HCT116 (cell line): Measurements from ENCODE around the gene ACSM6. TPM values are rescaled to one million over a fixed set of nuclear protein-coding genes. Genes with fewer than 3 reads are reported as not detected.
A peak's percentile ranks its signal among the peaks of the same experiment; 100 is the strongest.

ENCODE experiments used
- ATAC-seq: fragments of 200-7000 bp; cut with Tn5 transposase; 2 replicates; pipeline ENCODE4 v1.9.1; 2020; ENCODE audit warnings: mild to moderate bottlenecking, moderate library complexity
- BruUV-seq: library from RNA; stranded (reverse); fragments of 400-500 nt; replicated peaks from 2 replicates; lab custom pipeline; 2021; lab: Mats Ljungman, UMichigan
- CTCF ChIA-PET: fragments of 300-600 bp; sonication (Branson Sonifier 250); formaldehyde crosslinking; loops from one replicate; lab custom pipeline; 2021; ENCODE audit warnings: antibody characterized with exemption; lab: Charles Lee
- POLR2A ChIA-PET: fragments of 300-600, 350-600 bp; sonication (Branson Sonifier 250); formaldehyde crosslinking; loops from one replicate; lab custom pipeline; 2021; ENCODE audit warnings: antibody characterized with exemption; lab: Charles Lee
- RAD21 ChIA-PET, 2 experiments: fragments of 300-600 bp; sonication (Branson Sonifier 250); formaldehyde crosslinking; loops; one replicate each; lab custom pipeline; 2023; ENCODE audit warnings: low total read pairs in 2 of 2; ENCODE audit not compliant: uncharacterized antibody in 2 of 2, unreplicated experiment in 2 of 2, low non-redundant PET in 1 of 2; lab: Charles Lee
- DNase-seq: peaks from one replicate; pipeline ENCODE4 v3.0.0-alpha.2; 2010; ENCODE audit warnings: low read depth, low spot score
- H2AFZ ChIP-seq: fragments of 200-600 bp; shearing (Covaris generic), sonication (generic); 2 replicates; pipeline ENCODE4 v1.6.1; 2017; ENCODE audit warnings: low read depth, mixed run types, mixed read lengths, antibody characterized with exemption, low read length; ENCODE audit not compliant: poor library complexity, severe bottlenecking
- H3K27ac ChIP-seq: 2 replicates; pipeline ENCODE4 v1.5.1; 2012; ENCODE audit warnings: low read depth, low read length
- H3K27me3 ChIP-seq: fragments of 200-600 bp; sonication (generic); 2 replicates; pipeline ENCODE4 v1.6.1; 2016; ENCODE audit warnings: mixed run types, low read length, mixed read lengths; ENCODE audit not compliant: insufficient read depth
- H3K36me3 ChIP-seq, 2 experiments: fragments of 200-500 bp in 1 of 2; fragments of 200-600 bp in 1 of 2; sonication (Bioruptor generic) in 1 of 2; sonication (generic) in 1 of 2; 2 replicates each; pipeline versions ENCODE4 v1.5.1 to v1.6.1; 2014 to 2016; ENCODE audit warnings: low read length in 2 of 2, inconsistent platforms in 1 of 2, mixed read lengths in 1 of 2, mixed run types in 1 of 2; ENCODE audit not compliant: insufficient read depth in 2 of 2, control insufficient read depth in 1 of 2
- H3K4me1 ChIP-seq, 2 experiments: fragments of 200-600 bp in 1 of 2; sonication (generic) in 1 of 2; 2 replicates each; pipeline versions ENCODE4 v1.5.1 to v1.6.1; 2012 to 2017; ENCODE audit warnings: low read length in 2 of 2, inconsistent platforms in 1 of 2, mild to moderate bottlenecking in 1 of 2, mixed read lengths in 1 of 2, mixed run types in 1 of 2, moderate library complexity in 1 of 2; ENCODE audit not compliant: insufficient read depth in 2 of 2, control insufficient read depth in 1 of 2
- H3K4me2 ChIP-seq: fragments of 200-600 bp; sonication (generic); 2 replicates; pipeline ENCODE4 v1.6.1; 2017; ENCODE audit warnings: mixed run types, low read length, mixed read lengths
- H3K4me3 ChIP-seq, 2 experiments: fragments of 200-600 bp in 1 of 2; sonication (generic) in 1 of 2; replicated peaks in 1 of 2; 2 replicates each; pipeline ENCODE4 v1.5.1; 2011 to 2016; ENCODE audit warnings: low read length in 2 of 2, control low read depth in 1 of 2, low read depth in 1 of 2, mild to moderate bottlenecking in 1 of 2, mixed read lengths in 1 of 2, mixed run types in 1 of 2
- H3K79me2 ChIP-seq: fragments of 200-600 bp; sonication (generic); 2 replicates; pipeline ENCODE4 v1.6.1; 2017; ENCODE audit warnings: mild to moderate bottlenecking, mixed run types, low read length, moderate library complexity, mixed read lengths; ENCODE audit not compliant: insufficient read depth
- H3K9ac ChIP-seq: fragments of 200-600 bp; sonication (generic); 2 replicates; pipeline ENCODE4 v1.6.1; 2016; ENCODE audit warnings: low read length, mixed read lengths
- H3K9me2 ChIP-seq: fragments of 200-600 bp; sonication (generic), shearing (Covaris generic); 2 replicates; pipeline ENCODE4 v1.6.1; 2017; ENCODE audit warnings: mixed run types, mild to moderate bottlenecking, moderate library complexity; ENCODE audit not compliant: insufficient read depth
- H3K9me3 ChIP-seq, 2 experiments: fragments of 200-500 bp in 1 of 2; fragments of 200-600 bp in 1 of 2; sonication (Bioruptor generic) in 1 of 2; sonication (generic) in 1 of 2; 2 replicates each; pipeline ENCODE4 v1.6.1; 2014 to 2017; ENCODE audit warnings: low read length in 2 of 2, mixed read lengths in 2 of 2, inconsistent platforms in 1 of 2, low read depth in 1 of 2, mild to moderate bottlenecking in 1 of 2, mixed run types in 1 of 2, moderate library complexity in 1 of 2; ENCODE audit not compliant: control insufficient read depth in 1 of 2, insufficient read depth in 1 of 2
- H4K20me1 ChIP-seq: fragments of 200-600 bp; sonication (generic), shearing (Covaris generic); 2 replicates; pipeline ENCODE4 v1.6.1; 2017; ENCODE audit warnings: mixed run types, mild to moderate bottlenecking, moderate library complexity; ENCODE audit not compliant: insufficient read depth
- CBX3 ChIP-seq: IDR thresholded peaks from 2 replicates; pipeline ENCODE4 v1.6.1; 2012; ENCODE audit warnings: low read depth
- CEBPB ChIP-seq: IDR thresholded peaks from 2 replicates; pipeline ENCODE4 v1.6.1; 2012; ENCODE audit warnings: low read depth
- EZH2 ChIP-seq: fragments of 200-600 bp; sonication (generic); IDR thresholded peaks from 2 replicates; pipeline ENCODE4 v1.6.1; 2017; ENCODE audit warnings: antibody characterized with exemption, mixed run types
- EZH2phosphoT487 ChIP-seq: fragments of 200-600 bp; IDR thresholded peaks from 2 replicates; pipeline ENCODE4 v1.6.1; 2018; ENCODE audit warnings: antibody characterized with exemption, borderline replicate concordance
- RAD21 ChIP-seq: IDR thresholded peaks from 2 replicates; pipeline ENCODE4 v1.6.1; 2012; ENCODE audit warnings: low read depth, mild to moderate bottlenecking
- SP1 ChIP-seq: IDR thresholded peaks from 2 replicates; pipeline ENCODE4 v1.6.1; 2012; ENCODE audit warnings: low read depth
- YY1 ChIP-seq: IDR thresholded peaks from 2 replicates; pipeline ENCODE4 v1.6.1; 2011; ENCODE audit warnings: low read length, low read depth, moderate library complexity, mild to moderate bottlenecking; ENCODE audit not compliant: insufficient replicate concordance; ENCODE audit errors: extremely low read depth
- intact Hi-C: fragments of 100-400 bp; cut with micrococcal nuclease; formaldehyde crosslinking; loops from 2 replicates; pipeline ENCODE4 v1.10.0; 2022
- total RNA-seq: library from RNA; stranded (reverse); gene quantifications from one replicate; pipeline ENCODE4 v1.2.1, GENCODE V29; 2021; ENCODE audit not compliant: unreplicated experiment
- TF ChIP-seq, protein P1 (sequence below): IDR thresholded peaks from 2 replicates; pipeline ENCODE4 v1.6.1; 2012
- TF ChIP-seq, protein P2 (sequence below): IDR thresholded peaks from 2 replicates; pipeline ENCODE4 v1.6.1; 2012
- TF ChIP-seq, protein P3 (sequence below), 3 experiments: fragments of 200-600 bp in 1 of 3; sonication (generic) in 1 of 3; IDR thresholded peaks in 2 of 3; conservative IDR thresholded peaks in 1 of 3; 2 replicates each; pipeline ENCODE4 v1.5.1; 2012 to 2017; ENCODE audit warnings: low read depth in 2 of 3, low read length in 2 of 3, antibody characterized with exemption in 1 of 3, borderline replicate concordance in 1 of 3, control low read depth in 1 of 3, mild to moderate bottlenecking in 1 of 3, mixed read lengths in 1 of 3, mixed run types in 1 of 3, moderate library complexity in 1 of 3; ENCODE audit not compliant: insufficient read depth in 1 of 3
- TF ChIP-seq, protein P4 (sequence below): IDR thresholded peaks from 2 replicates; pipeline ENCODE4 v1.6.1; 2012; ENCODE audit warnings: low read depth
- TF ChIP-seq, protein P5 (sequence below): IDR thresholded peaks from 2 replicates; pipeline ENCODE4 v1.6.1; 2011; ENCODE audit warnings: mild to moderate bottlenecking, low read length, moderate library complexity; ENCODE audit not compliant: insufficient replicate concordance; ENCODE audit errors: extremely low read depth

Gene ACSM6
- total RNA-seq, 1 experiment from 2014 or later = not detected

DNA sequence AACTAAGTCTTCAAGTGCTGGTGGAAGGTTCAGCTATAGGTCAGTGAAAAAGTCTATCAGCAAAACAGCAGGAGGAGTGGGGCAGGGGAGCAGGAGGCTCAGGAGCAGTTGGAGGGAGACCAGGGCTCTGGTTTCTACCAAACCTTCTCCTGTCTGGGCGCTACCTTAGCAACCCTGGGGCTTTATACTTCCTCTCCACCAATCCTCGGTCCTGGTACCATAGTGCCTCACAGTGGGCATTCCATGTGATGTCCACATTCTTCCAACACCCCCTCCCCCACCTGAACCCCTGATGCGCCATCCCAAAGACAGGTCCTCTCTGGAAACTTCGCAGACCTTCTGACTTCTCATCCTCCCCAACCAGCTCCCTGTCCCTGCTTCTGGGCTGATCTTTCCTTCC lies 25.3 kb upstream of the ACSM6 start:
- CTCF ChIA-PET = no interaction called here
- no peaks in the 10 kb centered on the region for H3K27me3 ChIP-seq
- H3K4me3 ChIP-seq = no peak overlapping the region
- H3K36me3 ChIP-seq = no peaks in the 10 kb centered on the region
- H3K79me2 ChIP-seq = no peaks in the 10 kb centered on the region
- ATAC-seq (no peak), DNase-seq (no peak)
- H3K9ac ChIP-seq = no peak overlapping the region
- BruUV-seq = no TSS peak
- no peaks in the 10 kb centered on the region for H3K9me2 ChIP-seq
- TF ChIP-seq EZH2 (no peak), RAD21 (peak; percentile 25; the same call in 1 of the 2 replicates)
- POLR2A ChIA-PET = no interaction called here
- no peak overlapping the region for H2AFZ ChIP-seq
- RAD21 ChIA-PET = no interaction called here
- no peak overlapping the region for H3K27ac ChIP-seq
- H3K4me1 ChIP-seq = no peaks in the 10 kb centered on the region
- H3K9me3 ChIP-seq = no peaks in the 10 kb centered on the region
- intact Hi-C loops = no loop called here
- no peak overlapping the region for H3K4me2 ChIP-seq
- H4K20me1 ChIP-seq = no peaks in the 10 kb centered on the region

DNA sequence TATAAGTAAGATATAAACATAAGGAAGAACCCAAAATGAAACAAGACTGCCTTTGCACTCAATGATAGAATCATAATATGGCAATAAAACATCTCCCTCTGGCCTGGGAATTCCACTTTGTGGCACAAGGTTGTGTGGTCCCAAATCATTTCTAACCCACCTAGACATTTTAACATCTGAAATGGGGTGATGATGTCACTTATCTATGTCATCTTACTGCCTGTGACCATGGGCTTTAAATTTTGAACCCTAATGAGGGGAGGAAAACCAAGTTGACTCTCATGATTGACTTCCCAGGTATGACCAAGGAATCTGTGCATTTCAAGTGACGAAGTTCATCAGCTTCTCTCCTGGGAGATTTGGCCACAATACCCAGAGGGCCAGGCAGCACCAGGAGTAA lies 24.5 kb upstream of the ACSM6 start:
- ATAC-seq = no peak
- CTCF ChIA-PET = no interaction called here
- no TSS peak for BruUV-seq
- TF ChIP-seq, protein P1, sequence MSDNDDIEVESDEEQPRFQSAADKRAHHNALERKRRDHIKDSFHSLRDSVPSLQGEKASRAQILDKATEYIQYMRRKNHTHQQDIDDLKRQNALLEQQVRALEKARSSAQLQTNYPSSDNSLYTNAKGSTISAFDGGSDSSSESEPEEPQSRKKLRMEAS = no peak
- TF ChIP-seq, protein P2, sequence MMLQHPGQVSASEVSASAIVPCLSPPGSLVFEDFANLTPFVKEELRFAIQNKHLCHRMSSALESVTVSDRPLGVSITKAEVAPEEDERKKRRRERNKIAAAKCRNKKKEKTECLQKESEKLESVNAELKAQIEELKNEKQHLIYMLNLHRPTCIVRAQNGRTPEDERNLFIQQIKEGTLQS = no peak
- TF ChIP-seq YY1 = no peak
- TF ChIP-seq, protein P3, sequence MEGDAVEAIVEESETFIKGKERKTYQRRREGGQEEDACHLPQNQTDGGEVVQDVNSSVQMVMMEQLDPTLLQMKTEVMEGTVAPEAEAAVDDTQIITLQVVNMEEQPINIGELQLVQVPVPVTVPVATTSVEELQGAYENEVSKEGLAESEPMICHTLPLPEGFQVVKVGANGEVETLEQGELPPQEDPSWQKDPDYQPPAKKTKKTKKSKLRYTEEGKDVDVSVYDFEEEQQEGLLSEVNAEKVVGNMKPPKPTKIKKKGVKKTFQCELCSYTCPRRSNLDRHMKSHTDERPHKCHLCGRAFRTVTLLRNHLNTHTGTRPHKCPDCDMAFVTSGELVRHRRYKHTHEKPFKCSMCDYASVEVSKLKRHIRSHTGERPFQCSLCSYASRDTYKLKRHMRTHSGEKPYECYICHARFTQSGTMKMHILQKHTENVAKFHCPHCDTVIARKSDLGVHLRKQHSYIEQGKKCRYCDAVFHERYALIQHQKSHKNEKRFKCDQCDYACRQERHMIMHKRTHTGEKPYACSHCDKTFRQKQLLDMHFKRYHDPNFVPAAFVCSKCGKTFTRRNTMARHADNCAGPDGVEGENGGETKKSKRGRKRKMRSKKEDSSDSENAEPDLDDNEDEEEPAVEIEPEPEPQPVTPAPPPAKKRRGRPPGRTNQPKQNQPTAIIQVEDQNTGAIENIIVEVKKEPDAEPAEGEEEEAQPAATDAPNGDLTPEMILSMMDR (IDR thresholded peaks at IDR 0.05 in 2 of 3, conservative IDR thresholded peaks at IDR 0.05 in 1 of 3; ENCODE audit: borderline replicate concordance in 1 of 3, insufficient read depth in 1 of 3, low read depth in 2 of 3, low read length in 2 of 3) = no peak
- TF ChIP-seq EZH2phosphoT487 = no peak
- no peak for TF ChIP-seq CEBPB
- TF ChIP-seq, protein P4, sequence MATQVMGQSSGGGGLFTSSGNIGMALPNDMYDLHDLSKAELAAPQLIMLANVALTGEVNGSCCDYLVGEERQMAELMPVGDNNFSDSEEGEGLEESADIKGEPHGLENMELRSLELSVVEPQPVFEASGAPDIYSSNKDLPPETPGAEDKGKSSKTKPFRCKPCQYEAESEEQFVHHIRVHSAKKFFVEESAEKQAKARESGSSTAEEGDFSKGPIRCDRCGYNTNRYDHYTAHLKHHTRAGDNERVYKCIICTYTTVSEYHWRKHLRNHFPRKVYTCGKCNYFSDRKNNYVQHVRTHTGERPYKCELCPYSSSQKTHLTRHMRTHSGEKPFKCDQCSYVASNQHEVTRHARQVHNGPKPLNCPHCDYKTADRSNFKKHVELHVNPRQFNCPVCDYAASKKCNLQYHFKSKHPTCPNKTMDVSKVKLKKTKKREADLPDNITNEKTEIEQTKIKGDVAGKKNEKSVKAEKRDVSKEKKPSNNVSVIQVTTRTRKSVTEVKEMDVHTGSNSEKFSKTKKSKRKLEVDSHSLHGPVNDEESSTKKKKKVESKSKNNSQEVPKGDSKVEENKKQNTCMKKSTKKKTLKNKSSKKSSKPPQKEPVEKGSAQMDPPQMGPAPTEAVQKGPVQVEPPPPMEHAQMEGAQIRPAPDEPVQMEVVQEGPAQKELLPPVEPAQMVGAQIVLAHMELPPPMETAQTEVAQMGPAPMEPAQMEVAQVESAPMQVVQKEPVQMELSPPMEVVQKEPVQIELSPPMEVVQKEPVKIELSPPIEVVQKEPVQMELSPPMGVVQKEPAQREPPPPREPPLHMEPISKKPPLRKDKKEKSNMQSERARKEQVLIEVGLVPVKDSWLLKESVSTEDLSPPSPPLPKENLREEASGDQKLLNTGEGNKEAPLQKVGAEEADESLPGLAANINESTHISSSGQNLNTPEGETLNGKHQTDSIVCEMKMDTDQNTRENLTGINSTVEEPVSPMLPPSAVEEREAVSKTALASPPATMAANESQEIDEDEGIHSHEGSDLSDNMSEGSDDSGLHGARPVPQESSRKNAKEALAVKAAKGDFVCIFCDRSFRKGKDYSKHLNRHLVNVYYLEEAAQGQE = no peak
- no peak for TF ChIP-seq EZH2
- TF ChIP-seq SP1 = no peak
- TF ChIP-seq CBX3 = no peak
- TF ChIP-seq, protein P5, sequence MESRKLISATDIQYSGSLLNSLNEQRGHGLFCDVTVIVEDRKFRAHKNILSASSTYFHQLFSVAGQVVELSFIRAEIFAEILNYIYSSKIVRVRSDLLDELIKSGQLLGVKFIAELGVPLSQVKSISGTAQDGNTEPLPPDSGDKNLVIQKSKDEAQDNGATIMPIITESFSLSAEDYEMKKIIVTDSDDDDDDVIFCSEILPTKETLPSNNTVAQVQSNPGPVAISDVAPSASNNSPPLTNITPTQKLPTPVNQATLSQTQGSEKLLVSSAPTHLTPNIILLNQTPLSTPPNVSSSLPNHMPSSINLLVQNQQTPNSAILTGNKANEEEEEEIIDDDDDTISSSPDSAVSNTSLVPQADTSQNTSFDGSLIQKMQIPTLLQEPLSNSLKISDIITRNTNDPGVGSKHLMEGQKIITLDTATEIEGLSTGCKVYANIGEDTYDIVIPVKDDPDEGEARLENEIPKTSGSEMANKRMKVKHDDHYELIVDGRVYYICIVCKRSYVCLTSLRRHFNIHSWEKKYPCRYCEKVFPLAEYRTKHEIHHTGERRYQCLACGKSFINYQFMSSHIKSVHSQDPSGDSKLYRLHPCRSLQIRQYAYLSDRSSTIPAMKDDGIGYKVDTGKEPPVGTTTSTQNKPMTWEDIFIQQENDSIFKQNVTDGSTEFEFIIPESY = no peak

More for the DNA sequence above, 24.5 kb upstream of the ACSM6 start:
- H3K79me2 ChIP-seq = no peaks in the 10 kb centered on the region
- intact Hi-C loops = no loop called here
- H2AFZ ChIP-seq = no peak overlapping the region
- H3K9me3 ChIP-seq = no peaks in the 10 kb centered on the region
- H3K9ac ChIP-seq = no peak overlapping the region
- no peak overlapping the region for H3K27ac ChIP-seq
- H3K27me3 ChIP-seq = no peaks in the 10 kb centered on the region
- no peaks in the 10 kb centered on the region for H3K36me3 ChIP-seq
- no peak for DNase-seq
- RAD21 ChIA-PET = no interaction called here
- no peaks in the 10 kb centered on the region for H3K4me1 ChIP-seq
- POLR2A ChIA-PET = no interaction called here
- no peak overlapping the region for H3K4me3 ChIP-seq
- no peak overlapping the region for H3K4me2 ChIP-seq
- H3K9me2 ChIP-seq = no peaks in the 10 kb centered on the region
- no peaks in the 10 kb centered on the region for H4K20me1 ChIP-seq
